ENCODE data around the gene ZNF69. TPM values are rescaled to one million over a fixed set of nuclear protein-coding genes. Genes with fewer than 3 reads are reported as not detected.

Gene ZNF69
- total and polyA plus RNA-seq, 2 of the 4 experiments (the other 2 are of a cell fraction) = 2.7 to 12.0 TPM

- no peak overlapping the region for H3K4me3 ChIP-seq (ENCODE audit: insufficient read depth, low read depth, low read length)
- no peak overlapping the region for H3K4me2 ChIP-seq (ENCODE audit: low read depth, low read length)
- no peak overlapping the region for H4K91ac ChIP-seq (ENCODE audit: insufficient read depth, low read depth, low read length)
- dilution Hi-C loops (cut with HindIII; ENCODE audit: low sequenced_read_pairs, unreplicated experiment) (no loop called here), in situ Hi-C loops (cut with MboI; ENCODE audit: low sequenced_read_pairs) (loop anchor here (5.0 kb wide), 1 partner anchor 260 kb away; the partner anchor contains the start of gene ZNF20), intact Hi-C loops (cut with micrococcal nuclease) (loop anchor here (5.0 kb wide), 2 partner anchors 85 to 790 kb away; partner anchors contain the start of gene ZNF491)
- no peak overlapping the region for H2BK5ac ChIP-seq (ENCODE audit: low read depth, low read length, poor library complexity, severe bottlenecking)
- TF ChIP-seq MAZ (IDR thresholded peaks at IDR 0.05; ENCODE audit: borderline replicate concordance, low read depth, low read length) (no peak), FOS (IDR thresholded peaks at IDR 0.05; ENCODE audit: low read depth, low read length) (no peak), CEBPB (IDR thresholded peaks at IDR 0.05; ENCODE audit: low read depth, low read length) (no peak), RCOR1 (IDR thresholded peaks at IDR 0.05; ENCODE audit: insufficient replicate concordance, low read length) (no peak), USF2 (IDR thresholded peaks at IDR 0.05; ENCODE audit: low read depth, low read length) (no peak), SMC3 (IDR thresholded peaks at IDR 0.05; ENCODE audit: low read depth, low read length) (no peak), RAD21 (IDR thresholded peaks at IDR 0.05; ENCODE audit: low read length) (no peak), POLR2A (IDR thresholded peaks at IDR 0.05; ENCODE audit: low read depth, low read length) (no peak), RFX5 (IDR thresholded peaks at IDR 0.05; ENCODE audit: low read depth, low read length) (no peak), CHD1 (IDR thresholded peaks at IDR 0.05; ENCODE audit: low read depth, low read length) (no peak), BHLHE40 (IDR thresholded peaks at IDR 0.05; ENCODE audit: low read depth, low read length) (no peak), MXI1 (IDR thresholded peaks at IDR 0.05; ENCODE audit: borderline replicate concordance, low read depth, low read length) (no peak), MAFK (IDR thresholded peaks at IDR 0.05; ENCODE audit: low read depth, low read length) (no peak), NFE2L2 (IDR thresholded peaks at IDR 0.05; ENCODE audit: low read depth, low read length) (no peak)
- TF ChIP-seq, protein P1, sequence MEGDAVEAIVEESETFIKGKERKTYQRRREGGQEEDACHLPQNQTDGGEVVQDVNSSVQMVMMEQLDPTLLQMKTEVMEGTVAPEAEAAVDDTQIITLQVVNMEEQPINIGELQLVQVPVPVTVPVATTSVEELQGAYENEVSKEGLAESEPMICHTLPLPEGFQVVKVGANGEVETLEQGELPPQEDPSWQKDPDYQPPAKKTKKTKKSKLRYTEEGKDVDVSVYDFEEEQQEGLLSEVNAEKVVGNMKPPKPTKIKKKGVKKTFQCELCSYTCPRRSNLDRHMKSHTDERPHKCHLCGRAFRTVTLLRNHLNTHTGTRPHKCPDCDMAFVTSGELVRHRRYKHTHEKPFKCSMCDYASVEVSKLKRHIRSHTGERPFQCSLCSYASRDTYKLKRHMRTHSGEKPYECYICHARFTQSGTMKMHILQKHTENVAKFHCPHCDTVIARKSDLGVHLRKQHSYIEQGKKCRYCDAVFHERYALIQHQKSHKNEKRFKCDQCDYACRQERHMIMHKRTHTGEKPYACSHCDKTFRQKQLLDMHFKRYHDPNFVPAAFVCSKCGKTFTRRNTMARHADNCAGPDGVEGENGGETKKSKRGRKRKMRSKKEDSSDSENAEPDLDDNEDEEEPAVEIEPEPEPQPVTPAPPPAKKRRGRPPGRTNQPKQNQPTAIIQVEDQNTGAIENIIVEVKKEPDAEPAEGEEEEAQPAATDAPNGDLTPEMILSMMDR (conservative IDR thresholded peaks at IDR 0.05; ENCODE audit: low read depth, low read length) = no peak
- TF ChIP-seq, protein P2, sequence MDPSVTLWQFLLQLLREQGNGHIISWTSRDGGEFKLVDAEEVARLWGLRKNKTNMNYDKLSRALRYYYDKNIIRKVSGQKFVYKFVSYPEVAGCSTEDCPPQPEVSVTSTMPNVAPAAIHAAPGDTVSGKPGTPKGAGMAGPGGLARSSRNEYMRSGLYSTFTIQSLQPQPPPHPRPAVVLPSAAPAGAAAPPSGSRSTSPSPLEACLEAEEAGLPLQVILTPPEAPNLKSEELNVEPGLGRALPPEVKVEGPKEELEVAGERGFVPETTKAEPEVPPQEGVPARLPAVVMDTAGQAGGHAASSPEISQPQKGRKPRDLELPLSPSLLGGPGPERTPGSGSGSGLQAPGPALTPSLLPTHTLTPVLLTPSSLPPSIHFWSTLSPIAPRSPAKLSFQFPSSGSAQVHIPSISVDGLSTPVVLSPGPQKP (IDR thresholded peaks at IDR 0.05; ENCODE audit: borderline replicate concordance, low read depth, low read length) = no peak
- no peak overlapping the region for H3K23ac ChIP-seq (ENCODE audit: low read depth, low read length)
- H3K56ac ChIP-seq (ENCODE audit: extremely low read depth, insufficient read depth, low read length) = no peak overlapping the region
- no peak overlapping the region for H2BK120ac ChIP-seq (ENCODE audit: low read depth, low read length)
- H2AFZ ChIP-seq (replicated peaks; ENCODE audit: low read length, poor library complexity) = no peak overlapping the region
- no peak overlapping the region for H2BK20ac ChIP-seq (ENCODE audit: low read depth, low read length)
- no peak overlapping the region for H4K8ac ChIP-seq (ENCODE audit: low read depth in 2 of 2, low read length in 2 of 2)
- no peak overlapping the region for H2AK5ac ChIP-seq (ENCODE audit: low read depth, low read length)
- H3K27me3 ChIP-seq (ENCODE audit: control insufficient read depth, insufficient read depth, low read length) = no peaks in the 10 kb centered on the region
- BruUV-seq (replicated peaks) = no TSS peak
- peaks cover 2% of the 10 kb centered on the region; the same call in 1 of the 2 replicates for H3K4me1 ChIP-seq (ENCODE audit: control insufficient read depth, insufficient read depth, low read length)
- ChIA-PET POLR2A (ENCODE audit: unreplicated experiment) (no interaction called here), CTCF (interaction anchor here (0.7 to 1.0 kb wide), 3 partner anchors 177 to 471 kb away, joined by 3 read pairs; no protein-coding TSS in a partner anchor)
- no peaks in the 10 kb centered on the region for H3K9me3 ChIP-seq (ENCODE audit: control insufficient read depth, insufficient read depth, low read length)
- no CpG with 5 or more reads among the region's 2 CpGs for WGBS, 2 experiments (ENCODE audit: extremely low coverage in 2 of 2, insufficient read length in 1 of 2)
- DNase-seq = no peak
- no peak overlapping the region for H3K14ac ChIP-seq (replicated peaks; ENCODE audit: low read depth, low read length)
- no peak overlapping the region for H3K4ac ChIP-seq (ENCODE audit: low read depth, low read length)
- no peak overlapping the region for H3K9ac ChIP-seq (ENCODE audit: low read depth, low read length)
- no peak overlapping the region for H3K27ac ChIP-seq (ENCODE audit: insufficient read depth, low read length)
- no peaks in the 10 kb centered on the region for H3K36me3 ChIP-seq (ENCODE audit: control insufficient read depth, insufficient read depth, low read length)
- no peaks in the 10 kb centered on the region for H4K20me1 ChIP-seq (ENCODE audit: insufficient read depth, low read length)
- no peak overlapping the region for H4K5ac ChIP-seq (ENCODE audit: low read depth, low read length)
- H2BK15ac ChIP-seq (ENCODE audit: low read depth, low read length) = no peak overlapping the region
- H3K9me1 ChIP-seq (ENCODE audit: insufficient read depth, low read length) = peaks cover 3% of the 10 kb centered on the region; the same call in 1 of the 2 replicates
- no peak for ATAC-seq (ENCODE audit: low read depth)
- H3K79me1 ChIP-seq (ENCODE audit: low read depth in 1 of 2, low read length in 2 of 2) = no peaks in the 10 kb centered on the region
- H3K18ac ChIP-seq (ENCODE audit: low read depth, low read length) = no peak overlapping the region
- H2AK9ac ChIP-seq (replicated peaks; ENCODE audit: low read depth, low read length, poor library complexity) = no peak overlapping the region
Measured at GRCh38 chr19:11882606-11883005, 5.0 kb upstream of the ZNF69 start.
